Measurements from ENCODE around the gene GDNF.

DNA sequence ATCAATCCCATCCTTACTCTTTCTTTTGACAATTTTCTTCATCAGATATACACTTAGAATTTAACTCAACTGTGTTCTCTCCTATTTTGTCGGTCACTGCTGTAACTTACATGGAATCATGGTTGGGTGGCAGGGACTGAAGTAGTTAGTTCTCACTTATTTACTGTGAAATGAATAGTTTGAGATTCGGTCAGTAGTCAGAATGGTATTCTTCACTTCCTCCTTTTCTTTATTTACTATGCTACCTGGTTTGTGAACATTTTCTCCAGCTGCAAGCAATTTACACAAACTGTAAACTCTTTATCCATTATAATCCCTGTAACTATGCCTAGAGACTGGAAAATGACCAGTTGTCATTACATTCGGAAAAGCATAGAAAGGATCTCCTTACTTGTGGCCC is 41.5 kb upstream of the GDNF start:
- no peak for TF ChIP-seq SIN3A (IDR thresholded peaks at IDR 0.05; ENCODE audit: borderline replicate concordance, insufficient read depth, low read length)
- TF ChIP-seq TAF1 (IDR thresholded peaks at IDR 0.05; ENCODE audit: borderline replicate concordance, insufficient read depth, low read length): no peak
- TF ChIP-seq POLR2AphosphoS5 (IDR thresholded peaks at IDR 0.05; ENCODE audit: low read depth, low read length): no peak
- TF ChIP-seq, protein P1, sequence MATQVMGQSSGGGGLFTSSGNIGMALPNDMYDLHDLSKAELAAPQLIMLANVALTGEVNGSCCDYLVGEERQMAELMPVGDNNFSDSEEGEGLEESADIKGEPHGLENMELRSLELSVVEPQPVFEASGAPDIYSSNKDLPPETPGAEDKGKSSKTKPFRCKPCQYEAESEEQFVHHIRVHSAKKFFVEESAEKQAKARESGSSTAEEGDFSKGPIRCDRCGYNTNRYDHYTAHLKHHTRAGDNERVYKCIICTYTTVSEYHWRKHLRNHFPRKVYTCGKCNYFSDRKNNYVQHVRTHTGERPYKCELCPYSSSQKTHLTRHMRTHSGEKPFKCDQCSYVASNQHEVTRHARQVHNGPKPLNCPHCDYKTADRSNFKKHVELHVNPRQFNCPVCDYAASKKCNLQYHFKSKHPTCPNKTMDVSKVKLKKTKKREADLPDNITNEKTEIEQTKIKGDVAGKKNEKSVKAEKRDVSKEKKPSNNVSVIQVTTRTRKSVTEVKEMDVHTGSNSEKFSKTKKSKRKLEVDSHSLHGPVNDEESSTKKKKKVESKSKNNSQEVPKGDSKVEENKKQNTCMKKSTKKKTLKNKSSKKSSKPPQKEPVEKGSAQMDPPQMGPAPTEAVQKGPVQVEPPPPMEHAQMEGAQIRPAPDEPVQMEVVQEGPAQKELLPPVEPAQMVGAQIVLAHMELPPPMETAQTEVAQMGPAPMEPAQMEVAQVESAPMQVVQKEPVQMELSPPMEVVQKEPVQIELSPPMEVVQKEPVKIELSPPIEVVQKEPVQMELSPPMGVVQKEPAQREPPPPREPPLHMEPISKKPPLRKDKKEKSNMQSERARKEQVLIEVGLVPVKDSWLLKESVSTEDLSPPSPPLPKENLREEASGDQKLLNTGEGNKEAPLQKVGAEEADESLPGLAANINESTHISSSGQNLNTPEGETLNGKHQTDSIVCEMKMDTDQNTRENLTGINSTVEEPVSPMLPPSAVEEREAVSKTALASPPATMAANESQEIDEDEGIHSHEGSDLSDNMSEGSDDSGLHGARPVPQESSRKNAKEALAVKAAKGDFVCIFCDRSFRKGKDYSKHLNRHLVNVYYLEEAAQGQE (IDR thresholded peaks at IDR 0.05; ENCODE audit: insufficient read depth in 1 of 2, low read depth in 2 of 2, low read length in 2 of 2): no peak
- TF ChIP-seq FOXP2 (optimal IDR thresholded peaks at IDR 0.05; ENCODE audit: borderline replicate concordance, extremely low read depth, extremely low read length, insufficient read depth): no peak
